ENCODE data around the gene CCDC13. TPM values are rescaled to one million over a fixed set of nuclear protein-coding genes. Genes with fewer than 3 reads are reported as not detected.
A peak's percentile ranks its signal among the peaks of the same experiment; 100 is the strongest.

The CCDC13 gene
- 0.40 to 0.77 TPM in 2 of 3 replicates, not detected in the other for total RNA-seq
- long read RNA-seq: 0 reads

GRCh38 chr3:42772670-42773408, at the start of gene CCDC13:
TSS of gene CCDC13 (minus strand) at chr3:42773253. CDS start at chr3:42758345, 14,908 bp downstream.
- peak; percentile 20 for TF ChIP-seq CTCF (IDR thresholded peaks at IDR 0.05)
- Mint-ChIP-seq H3K9me3 (ENCODE audit: low read depth) (peaks cover 3% of the 10 kb centered on the region), H3K36me3 (ENCODE audit: low read depth) (no peaks in the 10 kb centered on the region), H3K27me3 (ENCODE audit: low read depth) (no peaks in the 10 kb centered on the region), H3K27ac (ENCODE audit: unreplicated experiment) (peak within 1 kb of the TSS; percentile 77), H3K4me1 (ENCODE audit: low read depth) (peaks cover 13% of the 10 kb centered on the region), H3K4me3 (ENCODE audit: unreplicated experiment) (peak within 1 kb of the TSS; percentile 83)
- DNase-seq (ENCODE audit: low spot score): no peak

- H3K36me3 Mint-ChIP-seq (ENCODE audit: low read depth): no peaks in the 10 kb centered on the region
- no peak for DNase-seq (ENCODE audit: low spot score)
- peaks cover 12% of the 10 kb centered on the region for H3K4me1 Mint-ChIP-seq (ENCODE audit: low read depth)
- H3K27ac Mint-ChIP-seq (ENCODE audit: unreplicated experiment): no peak overlapping the region
- peaks cover 2% of the 10 kb centered on the region for H3K9me3 Mint-ChIP-seq (ENCODE audit: low read depth)
- H3K4me3 Mint-ChIP-seq (ENCODE audit: unreplicated experiment): no peak overlapping the region
- TF ChIP-seq CTCF (IDR thresholded peaks at IDR 0.05): no peak
- H3K27me3 Mint-ChIP-seq (ENCODE audit: low read depth): peaks cover 13% of the 10 kb centered on the region
Observed at GRCh38 chr3:42822828-42823227, 49.8 kb upstream of the CCDC13 start.

GRCh38 chr3:42820746-42821051, 47.6 kb upstream of the CCDC13 start:
- Mint-ChIP-seq H3K27me3 (ENCODE audit: low read depth) (no peaks in the 10 kb centered on the region), H3K36me3 (ENCODE audit: low read depth) (no peaks in the 10 kb centered on the region), H3K9me3 (ENCODE audit: low read depth) (peaks cover 2% of the 10 kb centered on the region), H3K4me3 (ENCODE audit: unreplicated experiment) (no peak overlapping the region), H3K27ac (ENCODE audit: unreplicated experiment) (no peak overlapping the region), H3K4me1 (ENCODE audit: low read depth) (peaks cover 10% of the 10 kb centered on the region)
- TF ChIP-seq CTCF (IDR thresholded peaks at IDR 0.05): no peak
- no peak for DNase-seq (ENCODE audit: low spot score)

- Mint-ChIP-seq H3K27me3 (ENCODE audit: low read depth) (peaks cover 4% of the 10 kb centered on the region), H3K27ac (ENCODE audit: unreplicated experiment) (no peak overlapping the region), H3K9me3 (ENCODE audit: low read depth) (peaks cover 2% of the 10 kb centered on the region), H3K4me1 (ENCODE audit: low read depth) (peaks cover 10% of the 10 kb centered on the region), H3K4me3 (ENCODE audit: unreplicated experiment) (no peak overlapping the region), H3K36me3 (ENCODE audit: low read depth) (no peaks in the 10 kb centered on the region)
- no peak for TF ChIP-seq CTCF (IDR thresholded peaks at IDR 0.05)
- DNase-seq (ENCODE audit: low spot score): no peak
Observed at GRCh38 chr3:42819351-42819965, 46.4 kb upstream of the CCDC13 start.

GRCh38 chr3:42815826-42816225, 42.8 kb upstream of the CCDC13 start:
- TF ChIP-seq CTCF (IDR thresholded peaks at IDR 0.05): no peak
- no peak for DNase-seq (ENCODE audit: low spot score)
- H3K4me3 Mint-ChIP-seq (ENCODE audit: unreplicated experiment): no peak overlapping the region
- H3K4me1 Mint-ChIP-seq (ENCODE audit: low read depth): peaks cover 5% of the 10 kb centered on the region
- H3K36me3 Mint-ChIP-seq (ENCODE audit: low read depth): no peaks in the 10 kb centered on the region
- no peaks in the 10 kb centered on the region for H3K9me3 Mint-ChIP-seq (ENCODE audit: low read depth)
- peaks cover 4% of the 10 kb centered on the region for H3K27me3 Mint-ChIP-seq (ENCODE audit: low read depth)
- no peak overlapping the region for H3K27ac Mint-ChIP-seq (ENCODE audit: unreplicated experiment)
